ENCODE measurements around the gene INAFM2. TPM values are rescaled to one million over a fixed set of nuclear protein-coding genes. Genes with fewer than 3 reads are reported as not detected.

INAFM2 gene
- total and polyA plus RNA-seq, 2 experiments from 2014 or later = 18.1 to 32.7 TPM

DNA sequence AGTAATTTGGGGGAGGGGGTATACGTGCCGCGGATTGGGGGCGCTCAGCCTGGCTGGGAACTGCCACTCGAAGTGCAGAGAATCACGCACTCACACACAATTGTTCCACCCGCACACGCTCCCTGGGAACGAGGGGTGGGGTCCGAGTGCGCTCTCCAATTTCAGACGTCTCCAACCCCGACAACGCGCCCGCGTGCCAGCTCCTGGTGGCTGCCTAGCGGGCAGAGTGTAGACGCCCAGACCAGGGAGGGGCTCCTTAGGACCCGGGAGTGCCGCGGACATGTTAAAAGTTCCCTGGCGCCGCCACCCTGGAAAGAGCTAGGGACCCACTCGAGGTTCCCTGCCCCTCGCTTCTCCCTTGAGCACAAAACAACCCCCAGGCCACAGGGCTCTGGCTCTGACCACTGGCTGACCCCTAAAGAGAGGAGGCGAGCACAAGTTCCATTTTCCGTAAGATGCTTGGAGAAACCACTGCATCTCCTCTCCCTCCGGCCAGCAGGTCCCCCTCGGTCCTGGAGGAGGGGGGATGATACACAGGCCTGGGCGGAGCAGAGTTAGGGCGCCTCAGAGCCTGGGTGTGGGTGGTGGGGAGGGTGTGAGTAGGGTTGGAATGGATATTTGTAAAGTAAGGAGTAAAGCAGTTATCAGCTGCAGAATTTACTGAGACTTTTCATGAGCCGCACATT is 39.7 kb upstream of the INAFM2 start:
- peaks cover 66% of the 10 kb centered on the region for H3K27me3 Mint-ChIP-seq (ENCODE audit: insufficient read depth, low read depth, poor library complexity)

More for the DNA sequence above, 39.7 kb upstream of the INAFM2 start:
- H4K20me1 ChIP-seq (replicated peaks; ENCODE audit: insufficient read depth) = no peaks in the 10 kb centered on the region
- peak overlapping the region; percentile 62 for H3K4me3 ChIP-seq
- H3K4me2 ChIP-seq = peak overlapping the region; percentile 86
- TF ChIP-seq, protein P1, sequence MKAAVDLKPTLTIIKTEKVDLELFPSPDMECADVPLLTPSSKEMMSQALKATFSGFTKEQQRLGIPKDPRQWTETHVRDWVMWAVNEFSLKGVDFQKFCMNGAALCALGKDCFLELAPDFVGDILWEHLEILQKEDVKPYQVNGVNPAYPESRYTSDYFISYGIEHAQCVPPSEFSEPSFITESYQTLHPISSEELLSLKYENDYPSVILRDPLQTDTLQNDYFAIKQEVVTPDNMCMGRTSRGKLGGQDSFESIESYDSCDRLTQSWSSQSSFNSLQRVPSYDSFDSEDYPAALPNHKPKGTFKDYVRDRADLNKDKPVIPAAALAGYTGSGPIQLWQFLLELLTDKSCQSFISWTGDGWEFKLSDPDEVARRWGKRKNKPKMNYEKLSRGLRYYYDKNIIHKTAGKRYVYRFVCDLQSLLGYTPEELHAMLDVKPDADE (IDR thresholded peaks at IDR 0.05) = no peak
- TF ChIP-seq NANOG (IDR thresholded peaks at IDR 0.05; ENCODE audit: borderline replicate concordance) (no peak), ZNF114 (CRISPR knock-in tag; IDR thresholded peaks at IDR 0.05) (no peak), JUNB (IDR thresholded peaks at IDR 0.05; ENCODE audit: unreplicated experiment) (no peak), POLR2AphosphoS5 (IDR thresholded peaks at IDR 0.05; ENCODE audit: low read depth) (no peak), EZH2 (IDR thresholded peaks at IDR 0.05; ENCODE audit: low read depth, unreplicated experiment) (peak; percentile 72), CREB1 (CRISPR knock-in tag; IDR thresholded peaks at IDR 0.05; ENCODE audit: low read depth) (no peak), STAT1 (IDR thresholded peaks at IDR 0.05; ENCODE audit: unreplicated experiment) (no peak), ZNF331 (CRISPR knock-in tag; IDR thresholded peaks at IDR 0.05; ENCODE audit: low read depth) (no peak), EZH2phosphoT487 (IDR thresholded peaks at IDR 0.05; ENCODE audit: unreplicated experiment) (peak; percentile 22)
- TF ChIP-seq, protein P2, sequence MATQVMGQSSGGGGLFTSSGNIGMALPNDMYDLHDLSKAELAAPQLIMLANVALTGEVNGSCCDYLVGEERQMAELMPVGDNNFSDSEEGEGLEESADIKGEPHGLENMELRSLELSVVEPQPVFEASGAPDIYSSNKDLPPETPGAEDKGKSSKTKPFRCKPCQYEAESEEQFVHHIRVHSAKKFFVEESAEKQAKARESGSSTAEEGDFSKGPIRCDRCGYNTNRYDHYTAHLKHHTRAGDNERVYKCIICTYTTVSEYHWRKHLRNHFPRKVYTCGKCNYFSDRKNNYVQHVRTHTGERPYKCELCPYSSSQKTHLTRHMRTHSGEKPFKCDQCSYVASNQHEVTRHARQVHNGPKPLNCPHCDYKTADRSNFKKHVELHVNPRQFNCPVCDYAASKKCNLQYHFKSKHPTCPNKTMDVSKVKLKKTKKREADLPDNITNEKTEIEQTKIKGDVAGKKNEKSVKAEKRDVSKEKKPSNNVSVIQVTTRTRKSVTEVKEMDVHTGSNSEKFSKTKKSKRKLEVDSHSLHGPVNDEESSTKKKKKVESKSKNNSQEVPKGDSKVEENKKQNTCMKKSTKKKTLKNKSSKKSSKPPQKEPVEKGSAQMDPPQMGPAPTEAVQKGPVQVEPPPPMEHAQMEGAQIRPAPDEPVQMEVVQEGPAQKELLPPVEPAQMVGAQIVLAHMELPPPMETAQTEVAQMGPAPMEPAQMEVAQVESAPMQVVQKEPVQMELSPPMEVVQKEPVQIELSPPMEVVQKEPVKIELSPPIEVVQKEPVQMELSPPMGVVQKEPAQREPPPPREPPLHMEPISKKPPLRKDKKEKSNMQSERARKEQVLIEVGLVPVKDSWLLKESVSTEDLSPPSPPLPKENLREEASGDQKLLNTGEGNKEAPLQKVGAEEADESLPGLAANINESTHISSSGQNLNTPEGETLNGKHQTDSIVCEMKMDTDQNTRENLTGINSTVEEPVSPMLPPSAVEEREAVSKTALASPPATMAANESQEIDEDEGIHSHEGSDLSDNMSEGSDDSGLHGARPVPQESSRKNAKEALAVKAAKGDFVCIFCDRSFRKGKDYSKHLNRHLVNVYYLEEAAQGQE (IDR thresholded peaks at IDR 0.05; ENCODE audit: unreplicated experiment) = no peak
- TF ChIP-seq, protein P3, sequence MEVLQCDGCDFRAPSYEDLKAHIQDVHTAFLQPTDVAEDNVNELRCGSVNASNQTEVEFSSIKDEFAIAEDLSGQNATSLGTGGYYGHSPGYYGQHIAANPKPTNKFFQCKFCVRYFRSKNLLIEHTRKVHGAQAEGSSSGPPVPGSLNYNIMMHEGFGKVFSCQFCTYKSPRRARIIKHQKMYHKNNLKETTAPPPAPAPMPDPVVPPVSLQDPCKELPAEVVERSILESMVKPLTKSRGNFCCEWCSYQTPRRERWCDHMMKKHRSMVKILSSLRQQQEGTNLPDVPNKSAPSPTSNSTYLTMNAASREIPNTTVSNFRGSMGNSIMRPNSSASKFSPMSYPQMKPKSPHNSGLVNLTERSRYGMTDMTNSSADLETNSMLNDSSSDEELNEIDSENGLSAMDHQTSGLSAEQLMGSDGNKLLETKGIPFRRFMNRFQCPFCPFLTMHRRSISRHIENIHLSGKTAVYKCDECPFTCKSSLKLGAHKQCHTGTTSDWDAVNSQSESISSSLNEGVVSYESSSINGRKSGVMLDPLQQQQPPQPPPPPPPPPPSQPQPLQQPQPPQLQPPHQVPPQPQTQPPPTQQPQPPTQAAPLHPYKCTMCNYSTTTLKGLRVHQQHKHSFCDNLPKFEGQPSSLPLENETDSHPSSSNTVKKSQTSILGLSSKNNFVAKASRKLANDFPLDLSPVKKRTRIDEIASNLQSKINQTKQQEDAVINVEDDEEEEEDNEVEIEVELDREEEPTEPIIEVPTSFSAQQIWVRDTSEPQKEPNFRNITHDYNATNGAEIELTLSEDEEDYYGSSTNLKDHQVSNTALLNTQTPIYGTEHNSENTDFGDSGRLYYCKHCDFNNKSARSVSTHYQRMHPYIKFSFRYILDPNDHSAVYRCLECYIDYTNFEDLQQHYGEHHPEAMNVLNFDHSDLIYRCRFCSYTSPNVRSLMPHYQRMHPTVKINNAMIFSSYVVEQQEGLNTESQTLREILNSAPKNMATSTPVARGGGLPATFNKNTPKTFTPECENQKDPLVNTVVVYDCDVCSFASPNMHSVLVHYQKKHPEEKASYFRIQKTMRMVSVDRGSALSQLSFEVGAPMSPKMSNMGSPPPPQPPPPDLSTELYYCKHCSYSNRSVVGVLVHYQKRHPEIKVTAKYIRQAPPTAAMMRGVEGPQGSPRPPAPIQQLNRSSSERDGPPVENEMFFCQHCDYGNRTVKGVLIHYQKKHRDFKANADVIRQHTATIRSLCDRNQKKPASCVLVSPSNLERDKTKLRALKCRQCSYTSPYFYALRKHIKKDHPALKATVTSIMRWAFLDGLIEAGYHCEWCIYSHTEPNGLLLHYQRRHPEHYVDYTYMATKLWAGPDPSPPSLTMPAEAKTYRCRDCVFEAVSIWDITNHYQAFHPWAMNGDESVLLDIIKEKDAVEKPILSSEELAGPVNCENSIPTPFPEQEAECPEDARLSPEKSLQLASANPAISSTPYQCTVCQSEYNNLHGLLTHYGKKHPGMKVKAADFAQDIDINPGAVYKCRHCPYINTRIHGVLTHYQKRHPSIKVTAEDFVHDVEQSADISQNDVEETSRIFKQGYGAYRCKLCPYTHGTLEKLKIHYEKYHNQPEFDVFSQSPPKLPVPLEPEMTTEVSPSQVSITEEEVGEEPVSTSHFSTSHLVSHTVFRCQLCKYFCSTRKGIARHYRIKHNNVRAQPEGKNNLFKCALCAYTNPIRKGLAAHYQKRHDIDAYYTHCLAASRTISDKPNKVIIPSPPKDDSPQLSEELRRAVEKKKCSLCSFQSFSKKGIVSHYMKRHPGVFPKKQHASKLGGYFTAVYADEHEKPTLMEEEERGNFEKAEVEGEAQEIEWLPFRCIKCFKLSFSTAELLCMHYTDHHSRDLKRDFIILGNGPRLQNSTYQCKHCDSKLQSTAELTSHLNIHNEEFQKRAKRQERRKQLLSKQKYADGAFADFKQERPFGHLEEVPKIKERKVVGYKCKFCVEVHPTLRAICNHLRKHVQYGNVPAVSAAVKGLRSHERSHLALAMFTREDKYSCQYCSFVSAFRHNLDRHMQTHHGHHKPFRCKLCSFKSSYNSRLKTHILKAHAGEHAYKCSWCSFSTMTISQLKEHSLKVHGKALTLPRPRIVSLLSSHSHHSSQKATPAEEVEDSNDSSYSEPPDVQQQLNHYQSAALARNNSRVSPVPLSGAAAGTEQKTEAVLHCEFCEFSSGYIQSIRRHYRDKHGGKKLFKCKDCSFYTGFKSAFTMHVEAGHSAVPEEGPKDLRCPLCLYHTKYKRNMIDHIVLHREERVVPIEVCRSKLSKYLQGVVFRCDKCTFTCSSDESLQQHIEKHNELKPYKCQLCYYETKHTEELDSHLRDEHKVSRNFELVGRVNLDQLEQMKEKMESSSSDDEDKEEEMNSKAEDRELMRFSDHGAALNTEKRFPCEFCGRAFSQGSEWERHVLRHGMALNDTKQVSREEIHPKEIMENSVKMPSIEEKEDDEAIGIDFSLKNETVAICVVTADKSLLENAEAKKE (CRISPR knock-in tag; IDR thresholded peaks at IDR 0.05) = no peak
- TF ChIP-seq, protein P4, sequence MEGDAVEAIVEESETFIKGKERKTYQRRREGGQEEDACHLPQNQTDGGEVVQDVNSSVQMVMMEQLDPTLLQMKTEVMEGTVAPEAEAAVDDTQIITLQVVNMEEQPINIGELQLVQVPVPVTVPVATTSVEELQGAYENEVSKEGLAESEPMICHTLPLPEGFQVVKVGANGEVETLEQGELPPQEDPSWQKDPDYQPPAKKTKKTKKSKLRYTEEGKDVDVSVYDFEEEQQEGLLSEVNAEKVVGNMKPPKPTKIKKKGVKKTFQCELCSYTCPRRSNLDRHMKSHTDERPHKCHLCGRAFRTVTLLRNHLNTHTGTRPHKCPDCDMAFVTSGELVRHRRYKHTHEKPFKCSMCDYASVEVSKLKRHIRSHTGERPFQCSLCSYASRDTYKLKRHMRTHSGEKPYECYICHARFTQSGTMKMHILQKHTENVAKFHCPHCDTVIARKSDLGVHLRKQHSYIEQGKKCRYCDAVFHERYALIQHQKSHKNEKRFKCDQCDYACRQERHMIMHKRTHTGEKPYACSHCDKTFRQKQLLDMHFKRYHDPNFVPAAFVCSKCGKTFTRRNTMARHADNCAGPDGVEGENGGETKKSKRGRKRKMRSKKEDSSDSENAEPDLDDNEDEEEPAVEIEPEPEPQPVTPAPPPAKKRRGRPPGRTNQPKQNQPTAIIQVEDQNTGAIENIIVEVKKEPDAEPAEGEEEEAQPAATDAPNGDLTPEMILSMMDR (conservative IDR thresholded peaks at IDR 0.05; ENCODE audit: low read depth in 2 of 2) = no peak
- peaks cover 34% of the 10 kb centered on the region for H3K4me1 ChIP-seq (ENCODE audit: insufficient read depth)
- Mint-ChIP-seq H3K4me3 (peak overlapping the region; percentile 65), H3K4me1 (peaks cover 50% of the 10 kb centered on the region), H3K9me3 (no peaks in the 10 kb centered on the region), H3K27ac (no peak overlapping the region), H3K36me3 (ENCODE audit: low read depth) (peaks cover 2% of the 10 kb centered on the region; the same call in 1 of the 3 replicates)
- H3K36me3 ChIP-seq (ENCODE audit: insufficient read depth) = no peaks in the 10 kb centered on the region
- peak; percentile 65 for DNase-seq (ENCODE audit: low spot score)
- H3K27me3 ChIP-seq (ENCODE audit: insufficient read depth) = peaks cover 83% of the 10 kb centered on the region
- H2AFZ ChIP-seq = peak overlapping the region; percentile 78
- peak; percentile 3 for ATAC-seq
- H3K79me2 ChIP-seq (replicated peaks; ENCODE audit: insufficient read depth) = no peaks in the 10 kb centered on the region
- peaks cover 28% of the 10 kb centered on the region; the same call in 1 of the 2 replicates for H3F3A ChIP-seq (replicated peaks; ENCODE audit: low read depth)
- H3K9me2 ChIP-seq (ENCODE audit: insufficient read depth) = no peaks in the 10 kb centered on the region
- no peak overlapping the region for H3K27ac ChIP-seq (ENCODE audit: low read depth)

All from GM23338 (cell line).